ENCODE data around the gene PSAP.

Gene PSAP

GRCh38 chr10:71823356-71823755 is 27.7 kb downstream of the PSAP start:
- no peak for DNase-seq

GRCh38 chr10:71821909-71822763 is 28.9 kb downstream of the PSAP start:
- DNase-seq = no peak

DNA sequence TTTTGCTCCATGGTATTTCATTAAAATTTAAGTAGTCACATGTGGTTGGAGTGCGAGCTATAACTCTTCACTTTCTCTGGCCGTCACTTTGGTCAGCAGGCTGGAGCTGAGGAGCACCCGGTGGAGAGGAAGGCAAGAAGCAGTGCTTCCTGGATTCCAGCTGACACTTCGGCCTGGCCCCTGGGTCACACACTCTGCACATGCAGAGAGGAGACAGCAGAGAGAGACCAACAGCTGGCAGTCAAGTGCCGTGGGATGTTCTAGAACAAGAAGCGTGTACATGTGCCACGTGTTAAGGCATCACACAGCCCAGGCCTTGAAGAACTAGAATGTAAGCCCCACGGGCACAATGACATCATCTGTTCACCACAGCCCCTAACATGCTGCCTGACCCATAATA is 30.1 kb downstream of the PSAP start:
- no peak for DNase-seq

DNA sequence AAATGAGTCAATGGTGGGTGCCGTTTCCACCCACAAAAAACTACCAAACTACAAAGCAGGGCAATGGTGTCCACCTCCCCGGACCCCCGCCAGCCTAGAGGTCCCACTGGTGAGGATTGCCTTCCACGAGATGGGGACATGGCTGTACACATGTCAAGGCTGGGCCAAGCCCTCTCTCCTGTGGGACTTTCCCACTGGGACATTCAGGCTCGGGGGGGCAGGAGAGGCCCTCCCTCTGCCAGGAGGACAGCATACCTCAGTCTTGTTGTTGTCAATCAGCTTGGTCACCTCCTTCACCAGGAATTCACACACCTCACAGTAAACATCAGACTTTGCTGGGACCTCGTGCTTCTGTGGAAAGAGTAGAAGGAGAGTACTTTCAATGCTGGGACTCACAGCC is 31.1 kb downstream of the PSAP start:
- DNase-seq = no peak

GRCh38 chr10:71819441-71819861 is 31.6 kb downstream of the PSAP start:
- no peak for DNase-seq

DNA sequence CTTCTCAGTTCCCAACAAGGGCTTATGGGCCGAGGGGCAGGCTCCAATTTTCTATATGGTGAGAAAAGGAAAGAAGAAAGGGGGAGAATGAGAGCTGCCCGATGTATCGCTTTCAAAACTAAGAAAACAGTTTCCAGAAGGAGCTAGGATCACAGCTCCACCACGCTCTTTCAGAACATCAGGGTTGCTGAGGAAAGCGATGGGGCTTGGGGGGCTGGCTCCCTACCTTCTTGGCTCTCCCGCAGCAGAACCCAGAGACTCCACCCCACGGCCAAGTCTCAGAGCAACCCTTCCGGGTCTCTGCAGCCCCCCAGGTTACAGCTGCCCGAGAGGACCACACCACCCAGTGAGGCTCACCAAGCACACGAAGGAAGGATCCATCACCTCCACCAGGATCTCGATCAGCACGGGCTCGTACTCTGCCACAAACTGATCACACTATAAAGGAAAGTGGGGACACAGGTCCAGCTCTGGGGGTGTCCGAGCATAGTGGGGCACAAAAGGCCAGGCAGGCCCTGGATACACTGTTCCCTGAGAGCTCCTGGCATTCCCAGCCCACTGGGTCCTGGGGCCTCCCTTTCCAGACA is 32.3 kb downstream of the PSAP start:
- DNase-seq = no peak

GRCh38 chr10:71817831-71818655 is 33.0 kb downstream of the PSAP start:
- DNase-seq = no peak

- no peak for DNase-seq
These were observed 34.0 kb downstream of the PSAP start for GRCh38 chr10:71816936-71817618.

GRCh38 chr10:71816421-71816851 is 34.6 kb downstream of the PSAP start:
- no peak for DNase-seq

DNA sequence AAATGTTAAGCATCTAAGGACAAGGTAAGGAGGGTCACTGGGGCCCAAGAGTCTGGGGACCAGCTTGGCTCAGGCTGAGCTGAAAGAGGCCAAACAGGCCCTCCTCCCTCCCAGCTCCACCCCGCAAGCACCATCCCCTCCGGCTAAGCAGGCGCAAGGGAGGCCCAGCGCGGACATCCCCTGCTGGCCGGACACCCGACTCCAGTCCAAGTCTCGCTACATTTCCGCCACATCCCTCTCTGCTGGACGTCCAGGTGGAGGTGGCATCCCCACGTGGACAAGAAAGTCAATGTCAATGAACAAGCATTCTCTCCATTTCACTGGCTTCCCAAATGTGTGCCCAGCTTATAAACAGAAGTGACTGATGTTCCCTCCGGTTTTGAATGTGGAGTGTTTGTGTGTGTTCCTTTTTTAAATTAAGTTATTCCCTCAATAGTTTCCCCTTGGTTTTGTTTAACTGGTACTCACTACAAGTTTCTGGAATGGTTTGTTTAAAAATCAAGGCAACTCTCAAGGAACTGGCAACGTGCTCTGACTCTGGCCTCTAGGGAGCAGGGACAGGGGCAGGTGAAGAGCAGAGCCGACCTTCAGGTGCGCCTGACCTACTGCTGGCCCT is 35.4 kb downstream of the PSAP start:
- DNase-seq = no peak

DNA sequence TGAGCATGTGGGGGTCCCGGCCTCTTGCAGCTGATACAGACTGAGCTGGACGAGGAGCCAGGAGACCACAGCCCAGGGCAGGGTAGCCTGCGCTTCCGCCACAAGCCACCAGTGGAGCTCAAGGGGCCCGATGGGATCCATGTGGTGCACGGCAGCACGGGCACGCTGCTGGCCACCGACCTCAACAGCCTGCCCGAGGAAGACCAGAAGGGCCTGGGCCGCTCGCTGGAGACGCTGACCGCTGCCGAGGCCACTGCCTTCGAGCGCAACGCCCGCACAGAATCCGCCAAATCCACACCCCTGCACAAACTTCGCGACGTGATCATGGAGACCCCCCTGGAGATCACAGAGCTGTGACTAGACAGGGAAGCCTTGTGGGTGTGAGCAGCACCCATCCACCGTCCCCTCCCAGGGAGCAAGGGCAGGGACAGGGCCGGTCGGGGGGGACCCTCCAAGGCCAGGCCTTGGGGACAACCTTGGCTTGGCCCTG is 36.1 kb downstream of the PSAP start:
- DNase-seq = no peak

- DNase-seq = no peak
These were observed 38.0 kb downstream of the PSAP start for GRCh38 chr10:71812913-71813590.

- no peak for DNase-seq
These were observed 38.8 kb downstream of the PSAP start for GRCh38 chr10:71812016-71812912.

DNA sequence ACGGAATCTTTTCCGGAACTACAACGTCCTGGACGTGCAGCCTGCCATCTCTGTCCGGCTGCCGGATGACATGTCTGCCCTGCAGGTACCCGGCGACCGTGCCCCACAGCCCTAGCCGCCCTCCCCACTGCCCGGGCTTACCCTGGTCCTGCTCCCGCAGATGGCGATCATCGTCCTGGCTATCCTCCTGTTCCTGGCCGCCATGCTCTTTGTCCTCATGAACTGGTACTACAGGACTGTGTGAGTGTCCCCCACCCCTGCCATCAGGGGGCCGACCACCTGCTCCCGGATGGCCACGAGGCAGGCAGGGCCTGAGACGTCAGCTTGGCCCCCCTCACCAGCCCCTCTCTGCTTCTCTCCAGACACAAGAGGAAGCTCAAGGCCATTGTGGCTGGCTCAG is 39.7 kb downstream of the PSAP start:
- no peak for DNase-seq

DNA sequence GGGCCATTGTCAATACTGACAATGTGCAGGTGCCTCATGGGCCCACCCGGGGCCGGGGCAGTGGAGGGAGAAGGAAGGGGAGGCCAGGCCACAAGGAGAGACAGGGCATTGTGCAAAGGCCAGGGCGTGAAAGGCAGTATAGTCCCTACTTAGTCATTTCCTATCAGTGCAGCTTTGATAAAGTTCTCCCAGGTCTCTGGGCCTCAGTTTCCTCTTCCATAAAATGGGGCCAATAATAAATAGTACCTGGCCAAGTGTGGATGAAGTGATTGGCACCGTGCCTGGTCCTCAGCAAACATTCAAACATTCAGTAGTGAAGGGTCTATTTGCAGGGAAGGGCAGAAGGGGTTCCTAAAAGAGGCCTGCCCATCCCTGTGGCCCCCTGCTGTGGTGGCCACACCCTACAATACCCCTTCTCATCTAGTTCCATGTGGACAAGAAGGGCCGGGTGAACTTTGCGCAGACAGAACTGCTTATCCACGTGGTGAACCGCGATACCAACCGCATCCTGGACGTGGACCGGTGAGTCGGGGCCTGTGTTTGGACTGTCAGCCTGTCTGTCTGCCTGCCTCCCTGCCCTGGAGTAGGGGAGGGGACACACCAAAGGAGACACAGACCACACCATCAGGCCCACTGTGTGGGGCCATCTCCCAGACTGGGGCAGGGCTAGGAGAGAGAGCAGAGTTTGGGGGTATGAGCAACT is 40.9 kb downstream of the PSAP start:
- DNase-seq = no peak

DNA sequence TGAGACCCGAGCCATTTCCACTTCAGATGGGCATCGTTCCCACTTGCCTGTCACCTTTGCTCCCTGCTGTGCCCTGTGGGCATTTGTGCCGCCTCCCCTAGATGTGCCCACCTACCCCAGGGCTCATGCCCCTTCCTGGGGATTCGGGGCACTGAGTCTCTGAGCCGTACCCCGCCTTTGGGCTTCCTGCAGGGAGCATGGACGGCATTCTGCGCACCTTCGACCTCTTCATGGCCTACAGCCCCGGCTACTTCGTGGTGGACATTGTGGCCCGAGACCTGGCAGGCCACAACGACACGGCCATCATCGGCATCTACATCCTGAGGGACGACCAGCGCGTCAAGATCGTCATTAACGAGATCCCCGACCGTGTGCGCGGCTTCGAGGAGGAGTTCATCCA is 41.4 kb downstream of the PSAP start:
- no peak for DNase-seq

- DNase-seq = no peak
These were observed 43.2 kb downstream of the PSAP start for GRCh38 chr10:71807557-71808510.

GRCh38 chr10:71806704-71807556 is 44.1 kb downstream of the PSAP start:
- DNase-seq = no peak

Measured in NCI-H524 treated with DMSO at 0.1 percent for 48 hours (cell line).